DMS79 (cell line): ENCODE data around the gene MTX3.

Experiments
- DNase-seq: peaks from one replicate; lab custom pipeline; 2025; lab: John Stamatoyannopoulos, UW

MTX3 gene

GRCh38 chr5:79982136-79982535, 8.9 kb downstream of the MTX3 start:
- DNase-seq = no peak

DNA sequence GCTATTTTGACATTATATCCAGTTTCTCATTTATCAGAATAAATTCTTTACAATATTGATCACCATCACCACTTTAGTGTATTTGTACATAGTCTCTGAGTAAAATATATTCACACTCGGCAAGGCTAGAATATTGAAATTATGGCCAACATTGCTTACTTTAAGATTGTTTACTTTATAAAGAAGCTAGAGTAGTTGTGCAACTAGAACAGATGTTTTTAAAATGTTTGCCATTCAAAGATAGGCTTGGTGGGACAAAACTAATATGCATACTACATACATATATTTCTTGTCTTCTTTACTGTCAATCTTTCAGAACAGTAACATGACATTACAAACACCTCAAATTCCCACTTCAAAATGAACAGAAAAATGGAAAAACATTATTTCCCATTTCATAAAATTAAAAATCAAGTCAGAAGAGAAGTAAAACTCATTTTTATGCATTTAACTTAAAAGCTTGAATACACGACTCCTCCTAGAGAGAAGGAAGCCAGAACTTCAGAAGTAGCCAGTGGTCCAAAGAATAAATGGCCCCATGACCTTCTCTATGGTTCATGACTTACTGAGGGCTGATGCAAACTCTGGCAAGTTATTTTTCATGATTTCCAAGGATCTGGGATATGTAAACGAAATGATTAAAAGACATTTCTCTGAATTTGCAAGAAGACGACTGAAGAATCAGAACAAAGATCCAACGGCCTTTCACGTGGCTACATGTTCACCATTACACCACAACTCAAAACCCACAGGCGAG, 14.1 kb downstream of the MTX3 start:
- DNase-seq = no peak

DNA sequence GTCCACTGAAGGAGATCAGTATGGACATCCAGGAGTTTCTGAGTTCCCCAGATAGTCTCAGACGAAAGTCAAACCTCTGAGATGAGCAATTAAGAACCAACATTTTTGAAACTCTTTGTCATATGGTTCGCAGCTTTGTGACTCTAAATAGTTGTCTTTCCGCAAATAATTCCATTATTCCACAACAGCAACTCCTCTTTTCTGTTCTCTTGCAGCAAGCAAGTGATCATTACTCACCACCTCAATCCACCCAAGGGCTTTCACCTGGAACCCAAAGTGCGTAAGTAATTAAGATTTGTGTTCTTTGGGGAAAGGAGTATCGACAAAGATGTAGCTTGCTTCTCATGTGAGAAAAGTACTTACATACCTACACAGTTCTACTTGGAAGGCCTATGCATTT, 15.6 kb downstream of the MTX3 start:
- DNase-seq = no peak

- DNase-seq = no peak
These were observed 16.2 kb downstream of the MTX3 start for GRCh38 chr5:79974886-79975285.

GRCh38 chr5:79973996-79974395, 17.1 kb downstream of the MTX3 start:
- no peak for DNase-seq

GRCh38 chr5:79973511-79973910, 17.6 kb downstream of the MTX3 start:
- no peak for DNase-seq

DNA sequence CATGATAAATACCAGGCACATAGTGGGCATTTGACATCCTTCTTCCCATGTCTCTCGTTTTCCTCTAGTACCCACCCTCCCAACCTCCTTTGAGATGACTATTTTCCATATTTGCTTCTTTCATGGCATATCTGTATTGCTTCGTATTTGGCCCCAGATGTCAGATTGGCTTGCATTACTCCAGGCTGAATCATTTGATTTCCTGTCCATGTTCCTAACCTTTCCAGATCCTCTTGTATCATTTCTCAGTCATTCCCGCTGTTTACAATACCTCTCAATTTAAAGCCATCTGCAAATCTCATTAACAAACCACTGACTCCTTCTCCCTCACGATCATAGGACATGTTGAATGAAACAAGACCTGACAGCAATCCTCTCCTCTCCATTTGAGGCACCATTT, 19.9 kb downstream of the MTX3 start:
- no peak for DNase-seq

- DNase-seq = no peak
These were observed 24.6 kb downstream of the MTX3 start for GRCh38 chr5:79966448-79966847.

- no peak for DNase-seq
These were observed 26.9 kb downstream of the MTX3 start for GRCh38 chr5:79964136-79964535.

DNA sequence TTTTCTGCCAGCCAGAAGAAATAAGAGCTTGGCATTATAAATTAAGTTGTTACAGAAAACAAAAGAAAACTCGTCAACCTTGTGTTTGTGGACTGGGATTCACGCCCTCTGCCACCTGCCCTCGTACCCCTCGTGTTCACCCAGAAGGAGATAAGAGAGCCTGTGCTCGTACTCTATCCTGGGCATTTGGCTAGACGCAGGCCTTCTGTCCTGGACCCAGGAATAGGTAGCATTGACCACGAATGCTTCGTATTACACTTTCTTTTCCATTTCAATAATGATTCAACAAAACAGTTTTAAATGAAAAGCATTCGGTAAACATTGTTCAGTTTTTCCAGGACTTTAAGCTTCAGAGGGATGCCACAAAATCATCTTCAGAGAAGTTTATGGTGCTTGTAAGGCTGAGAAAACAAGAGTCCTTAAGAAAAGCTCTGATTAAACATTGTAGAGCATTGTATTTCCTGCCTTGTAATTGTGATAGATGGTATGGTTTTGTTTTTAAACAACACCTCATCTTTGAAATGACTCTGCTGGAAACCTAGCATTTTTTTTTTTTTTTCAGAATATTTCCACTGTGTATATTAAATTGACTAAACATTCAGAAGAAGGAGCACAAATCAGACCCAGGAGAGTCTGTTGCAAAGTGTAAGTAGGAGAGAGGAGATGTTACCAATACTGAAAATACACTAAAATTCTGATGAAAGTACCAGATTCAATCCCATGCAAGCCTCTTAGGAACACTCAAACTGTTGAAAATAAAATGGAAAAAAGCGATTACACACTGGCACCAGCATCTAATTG, 27.6 kb downstream of the MTX3 start:
- no peak for DNase-seq

DNA sequence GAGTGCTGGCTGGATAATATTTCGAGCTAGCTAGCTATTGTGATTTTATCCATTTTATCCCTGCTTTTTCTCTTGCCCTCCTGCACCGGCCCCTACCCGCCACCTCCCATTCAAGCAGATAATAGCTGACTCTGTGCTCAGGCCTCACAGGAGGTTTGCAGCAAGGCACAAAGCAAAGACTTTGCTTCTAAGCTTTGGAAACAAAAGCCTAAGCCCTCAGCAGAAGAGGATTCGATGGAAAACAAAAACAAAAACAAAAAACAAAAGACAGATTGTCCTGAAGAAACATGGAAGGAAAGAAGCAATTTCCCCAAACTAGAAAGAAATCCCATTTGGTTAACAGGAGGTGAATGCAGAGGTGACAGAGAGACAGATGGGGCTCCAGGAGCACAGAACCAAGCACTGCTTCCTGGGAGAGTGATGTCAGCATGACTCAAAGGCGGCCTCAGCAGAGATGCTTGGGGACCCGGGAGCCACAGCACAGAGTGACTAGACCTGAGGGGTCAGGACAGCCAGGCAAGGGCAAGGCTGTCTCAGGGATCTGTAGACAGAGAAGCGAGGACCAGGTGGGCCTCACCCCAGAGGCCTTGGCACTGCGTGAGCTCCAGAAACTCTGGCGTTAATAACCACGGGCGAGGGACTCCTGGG, 28.4 kb downstream of the MTX3 start:
- no peak for DNase-seq

DNA sequence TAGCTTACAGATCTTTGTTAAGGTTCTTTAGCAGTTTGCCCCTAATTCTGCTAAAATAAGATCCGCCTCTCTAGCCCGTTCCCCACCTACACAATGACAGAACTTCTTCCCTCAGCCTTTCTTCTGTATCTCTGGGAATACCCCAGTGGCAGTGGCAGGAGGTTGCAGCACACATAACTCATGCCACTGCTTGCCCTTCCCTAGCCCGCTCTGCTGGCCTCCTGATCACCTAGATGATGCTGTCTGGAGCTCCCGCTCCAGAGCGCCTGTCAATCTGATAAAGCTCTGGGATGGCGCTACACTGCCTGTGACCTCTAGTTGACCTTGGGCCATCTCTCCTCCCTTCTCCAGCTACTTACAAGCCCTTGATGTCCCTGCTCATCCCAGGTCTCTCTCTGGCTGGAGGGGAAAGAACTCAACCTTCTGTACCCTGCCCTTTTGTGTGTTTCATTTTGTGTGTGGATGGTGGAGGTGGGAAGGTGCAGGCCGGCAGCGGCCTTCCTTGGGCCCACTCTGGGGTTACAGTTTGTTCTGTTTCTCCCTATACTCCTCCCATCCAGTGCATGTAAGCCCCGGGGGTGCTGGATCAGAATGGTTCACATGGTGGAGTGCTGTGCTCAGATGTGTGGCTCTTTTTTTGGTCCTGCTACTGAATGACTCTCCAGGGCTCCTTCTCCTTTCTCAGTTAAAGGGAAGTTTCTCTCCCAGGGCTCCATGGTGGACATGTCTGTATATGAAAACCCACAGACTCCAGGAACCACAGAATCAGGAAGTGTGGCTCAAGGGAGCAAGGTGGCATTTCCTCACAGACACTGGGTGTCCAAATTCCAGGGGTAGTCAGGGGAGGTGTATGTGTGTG, 29.1 kb downstream of the MTX3 start:
- no peak for DNase-seq

DNA sequence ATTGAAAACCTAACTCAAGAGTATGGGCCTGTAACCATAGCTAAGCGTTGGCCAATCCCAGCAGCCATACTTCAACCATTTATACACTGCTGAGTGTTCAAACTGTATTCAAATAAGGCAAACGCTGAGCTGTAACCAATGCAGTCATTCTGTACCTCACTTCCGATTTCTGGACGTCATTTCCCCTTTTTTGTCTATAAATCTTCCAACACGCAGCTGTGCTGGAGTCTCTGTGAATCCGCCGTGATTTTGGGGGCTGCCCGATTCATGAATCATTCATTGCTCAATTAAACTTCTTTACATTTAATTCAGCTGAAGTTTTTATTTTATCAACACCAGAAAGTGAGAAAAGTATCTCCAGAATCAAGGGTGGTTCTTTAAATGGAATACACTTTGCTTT, 31.7 kb downstream of the MTX3 start:
- DNase-seq = no peak

GRCh38 chr5:79955941-79956670, 35.0 kb downstream of the MTX3 start:
- DNase-seq = no peak

DNA sequence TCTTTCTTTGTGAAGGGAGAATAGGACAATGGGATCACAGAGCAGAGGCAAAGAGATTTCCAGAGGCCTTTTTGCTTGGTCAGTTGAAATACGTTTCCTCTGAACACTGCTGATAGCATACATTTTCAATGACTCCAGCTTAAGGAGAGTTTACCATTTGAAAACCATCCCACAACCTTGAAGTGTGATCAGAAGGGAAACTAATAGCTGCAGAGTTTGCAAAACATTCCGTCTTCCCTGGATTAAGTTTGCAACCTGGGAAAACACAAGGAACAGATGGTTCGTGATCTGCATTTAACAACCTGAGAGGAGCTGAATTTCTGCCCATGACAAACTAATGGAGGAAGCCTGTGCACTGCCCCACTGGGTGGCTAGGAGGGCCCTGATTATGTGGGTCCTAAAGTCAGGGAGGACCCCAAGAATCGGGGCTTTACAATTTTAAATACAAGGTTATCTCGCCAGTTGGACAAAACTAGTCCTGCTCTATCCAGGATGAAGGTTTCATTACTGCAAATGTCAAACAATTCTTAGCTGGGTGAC, 35.6 kb downstream of the MTX3 start:
- no peak for DNase-seq

GRCh38 chr5:79954620-79955019, 36.4 kb downstream of the MTX3 start:
- DNase-seq = no peak

GRCh38 chr5:79947567-79947966, 43.5 kb downstream of the MTX3 start:
- no peak for DNase-seq

GRCh38 chr5:79938468-79938867, 52.6 kb downstream of the MTX3 start:
- no peak for DNase-seq

DNA sequence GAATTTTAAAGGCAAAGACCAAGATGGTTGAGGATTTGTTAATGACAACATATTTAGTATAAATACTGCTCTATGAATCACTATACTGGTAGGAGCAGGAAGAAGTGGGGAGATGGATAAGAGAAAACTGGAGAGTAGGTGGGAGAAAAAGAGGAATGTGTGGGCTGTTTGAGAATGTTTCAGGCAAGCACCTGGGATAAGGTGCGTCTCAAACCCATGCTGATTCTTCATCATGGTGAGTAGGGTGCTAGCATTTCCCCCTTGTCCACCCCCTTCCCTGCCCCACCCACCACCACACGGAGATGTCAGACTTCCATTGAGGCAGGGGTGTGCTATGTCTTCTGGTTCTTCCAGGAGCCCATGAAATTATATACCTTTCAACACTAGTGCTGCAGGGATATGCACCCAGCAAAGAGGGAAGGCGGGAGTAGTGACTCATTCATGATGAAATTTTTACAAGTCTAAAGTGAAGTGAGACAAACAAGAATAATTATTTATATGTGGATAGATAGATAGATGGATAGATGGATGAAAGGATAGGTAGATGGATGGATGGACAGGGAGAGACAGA, 54.3 kb downstream of the MTX3 start:
- no peak for DNase-seq

GRCh38 chr5:79936002-79936645, 54.9 kb downstream of the MTX3 start:
- DNase-seq = no peak
